HepG2 (cell line): Measurements from ENCODE around the gene PPP1R8. TPM values are rescaled to one million over a fixed set of nuclear protein-coding genes. Genes with fewer than 3 reads are reported as not detected.

Experiments used
- ATAC-seq: fragments of 200-7000 bp; cut with Tn5 transposase; 3 replicates; pipeline ENCODE4 v1.9.1; 2020; ENCODE audit warnings: mild to moderate bottlenecking, moderate library complexity
- BruUV-seq: library from RNA; stranded (reverse); fragments of 400-500 nt; replicated peaks from 2 replicates; lab custom pipeline; 2021; lab: Mats Ljungman, UMichigan
- CTCF ChIA-PET: fragments of 300-600 bp; formaldehyde crosslinking; extraction: SDS; loops from one replicate; lab custom pipeline; 2021; ENCODE audit warnings: low total read pairs, inconsistent platforms, low intra/inter-chr PET ratio; lab: Yijun Ruan, JAX
- POLR2A ChIA-PET: fragments of 350-600 bp; sonication (Branson Sonifier 250); formaldehyde crosslinking; loops from one replicate; lab custom pipeline; 2020; ENCODE audit warnings: antibody characterized with exemption, inconsistent platforms; lab: Yijun Ruan, JAX
- DNase-seq: peaks from one replicate; pipeline ENCODE4 v3.0.0-alpha.2; 2015; ENCODE audit warnings: low spot score
- FAIRE-seq: peaks from 3 replicates; lab custom pipeline; 2011; peaks lifted over from hg19 to GRCh38; lab: Jason Lieb, UNC
- H2AFZ ChIP-seq: one replicate; pipeline ENCODE4 v1.6.1; 2011; ENCODE audit warnings: low read length, inconsistent platforms
- H3K27ac ChIP-seq: fragments of 300-600 bp; 3 replicates; pipeline ENCODE4 v1.8.0; 2011; ENCODE audit warnings: mixed run types, mild to moderate bottlenecking, mixed read lengths, low read length, inconsistent platforms; ENCODE audit not compliant: insufficient read depth; ENCODE audit errors: extremely low read length
- H3K27me3 ChIP-seq, 2 experiments: fragments of 200-600 bp in 1 of 2; 2 replicates in 1 of 2; 3 replicates in 1 of 2; pipeline versions ENCODE4 v1.6.0 to v1.8.0; 2011; ENCODE audit warnings: low read length in 2 of 2, mild to moderate bottlenecking in 2 of 2, moderate library complexity in 2 of 2, inconsistent platforms in 1 of 2; ENCODE audit not compliant: insufficient read depth in 2 of 2, control insufficient read depth in 1 of 2
- H3K36me3 ChIP-seq, 2 experiments: fragments of 200-600 bp in 1 of 2; replicated peaks in 1 of 2; 2 replicates in 1 of 2; 3 replicates in 1 of 2; pipeline versions ENCODE4 v1.5.1 to v1.8.0; 2011; ENCODE audit warnings: low read length in 2 of 2, inconsistent platforms in 1 of 2; ENCODE audit not compliant: insufficient read depth in 2 of 2, control insufficient read depth in 1 of 2
- H3K4me1 ChIP-seq: 2 replicates; pipeline ENCODE4 v1.5.1; 2012; ENCODE audit warnings: low read length, inconsistent platforms; ENCODE audit not compliant: insufficient read depth
- H3K4me2 ChIP-seq: 2 replicates; pipeline ENCODE4 v1.6.0; 2011; ENCODE audit warnings: low read depth, low read length, inconsistent platforms
- H3K4me3 ChIP-seq, 3 experiments: fragments of 200-600 bp in 1 of 3; sonication (generic), shearing (Covaris generic) in 1 of 3; replicated peaks in 1 of 3; 2 replicates each; pipeline ENCODE4 v1.5.1; 2011 to 2016; ENCODE audit warnings: low read length in 3 of 3, inconsistent platforms in 2 of 3, low read depth in 2 of 3, mild to moderate bottlenecking in 2 of 3, control low read depth in 1 of 3, mixed read lengths in 1 of 3; ENCODE audit not compliant: insufficient read depth in 1 of 3
- H3K79me2 ChIP-seq: one replicate; pipeline ENCODE4 v1.6.1; 2011; ENCODE audit warnings: low read length, inconsistent platforms; ENCODE audit not compliant: insufficient read depth
- H3K9ac ChIP-seq: 2 replicates; pipeline ENCODE4 v1.6.0; 2011; ENCODE audit warnings: mild to moderate bottlenecking, low read depth, low read length, inconsistent platforms; ENCODE audit not compliant: insufficient read depth
- H3K9me3 ChIP-seq: 2 replicates; pipeline ENCODE4 v1.5.1; 2012; ENCODE audit warnings: mild to moderate bottlenecking, low read length
- H4K20me1 ChIP-seq: 2 replicates; pipeline ENCODE4 v1.6.0; 2011; ENCODE audit warnings: inconsistent platforms, mild to moderate bottlenecking, low read length, moderate library complexity; ENCODE audit not compliant: insufficient read depth
- HMG20A ChIP-seq: IDR thresholded peaks from 2 replicates; pipeline ENCODE4 v1.6.1; 2016; ENCODE audit warnings: borderline replicate concordance
- STAT6 ChIP-seq: sonication (generic); formaldehyde crosslinking; IDR thresholded peaks from 2 replicates; pipeline ENCODE4 v1.4.0; 2020; ENCODE audit warnings: missing genetic modification reagents, mild to moderate bottlenecking, borderline replicate concordance
- ZFX ChIP-seq: sonication (generic); formaldehyde crosslinking; IDR thresholded peaks from 2 replicates; pipeline ENCODE4 v1.4.0; 2020; ENCODE audit warnings: mild to moderate bottlenecking, low read depth, missing genetic modification reagents, moderate library complexity
- ZNF652 ChIP-seq: IDR thresholded peaks from 2 replicates; pipeline ENCODE4 v1.6.1; 2016; ENCODE audit warnings: low read depth, borderline replicate concordance
- in situ Hi-C: cut with HindIII; loops from 2 replicates; pipeline ENCODE4 v1.10.0; 2017; ENCODE audit warnings: low pct_unique_long_range_greater_than_20kb; ENCODE audit not compliant: extremely low pct_ligation_motif_present
- intact Hi-C: fragments of 100-400 bp; cut with micrococcal nuclease; formaldehyde crosslinking; loops from one replicate; pipeline ENCODE4 v1.10.0; 2022; ENCODE audit not compliant: unreplicated experiment
- polyA plus RNA-seq, 8 experiments: library from polyadenylated mRNA; depleted of rRNA in 3 of 8; stranded (reverse) in 7 of 8; unstranded in 1 of 8; fragments of >200 nt; fragmentation: Illumina TruSeq in 4 of 8; extraction: Trizol in 4 of 8; gene quantifications; 2 replicates each; pipeline versions ENCODE4 v1.2.1 to v1.2.3, GENCODE V29; 2011 to 2016; ENCODE audit warnings: low read depth in 4 of 8, missing spikeins in 1 of 8, mixed read lengths in 1 of 8; ENCODE audit not compliant: insufficient read depth in 1 of 8
- total RNA-seq, 5 experiments: library from RNA; depleted of rRNA; stranded (reverse); fragments of >200 nt; fragmentation: Illumina TruSeq; extraction: Trizol; gene quantifications; 2 replicates each; pipeline ENCODE4 v1.2.3, GENCODE V29; 2016; ENCODE audit warnings: low read depth in 1 of 5

Gene PPP1R8
- total and polyA plus RNA-seq, 2 of the 13 experiments (the other 11 are each of a cell fraction or from before 2014, with no cell fraction given) = 38.3 to 62.2 TPM

- TF ChIP-seq STAT6 = no peak
These were observed 44.7 kb upstream of the PPP1R8 start (continued) for GRCh38 chr1:27785781-27786455.

GRCh38 chr1:27787895-27788294, 42.7 kb upstream of the PPP1R8 start:
- no peak overlapping the region for H3K27ac ChIP-seq
- FAIRE-seq = no peak
- no peaks in the 10 kb centered on the region for H3K9me3 ChIP-seq
- no peak for ATAC-seq
- no peak overlapping the region for H3K4me3 ChIP-seq
- H3K79me2 ChIP-seq = peaks cover 3% of the 10 kb centered on the region
- no peaks in the 10 kb centered on the region for H3K4me1 ChIP-seq
- no TSS peak for BruUV-seq
- no peak overlapping the region for H3K4me2 ChIP-seq
- in situ Hi-C loops (no loop called here), intact Hi-C loops (no loop called here)
- ChIA-PET CTCF (no interaction called here), POLR2A (interaction anchor here (1.1 kb wide), 1 partner anchor 15 kb away, joined by 3 read pairs; the partner anchor contains the start of gene STX12)
- H4K20me1 ChIP-seq = no peaks in the 10 kb centered on the region; the same call in 1 of the 2 replicates
- H2AFZ ChIP-seq = no peak overlapping the region
- DNase-seq = no peak
- H3K27me3 ChIP-seq = no peaks in the 10 kb centered on the region
- H3K9ac ChIP-seq = no peak overlapping the region
- H3K36me3 ChIP-seq = peaks cover 2 to 15% of the 10 kb centered on the region in 2 experiments; a peak in 4 of 5 replicates
- TF ChIP-seq ZNF652 (CRISPR knock-in tag) (no peak), HMG20A (no peak), ZFX (no peak)
